SH-SY5Y (cell line): ENCODE measurements around the gene ALDH9A1.

Experiments used
- GATA2 ChIP-seq: IDR thresholded peaks from 2 replicates; pipeline ENCODE4 v1.6.1; 2011; ENCODE audit warnings: mild to moderate bottlenecking, low read depth, low read length
- GATA3 ChIP-seq: IDR thresholded peaks from 2 replicates; pipeline ENCODE4 v1.6.1; 2011; ENCODE audit warnings: low read depth, mild to moderate bottlenecking, low read length, moderate library complexity

DNA sequence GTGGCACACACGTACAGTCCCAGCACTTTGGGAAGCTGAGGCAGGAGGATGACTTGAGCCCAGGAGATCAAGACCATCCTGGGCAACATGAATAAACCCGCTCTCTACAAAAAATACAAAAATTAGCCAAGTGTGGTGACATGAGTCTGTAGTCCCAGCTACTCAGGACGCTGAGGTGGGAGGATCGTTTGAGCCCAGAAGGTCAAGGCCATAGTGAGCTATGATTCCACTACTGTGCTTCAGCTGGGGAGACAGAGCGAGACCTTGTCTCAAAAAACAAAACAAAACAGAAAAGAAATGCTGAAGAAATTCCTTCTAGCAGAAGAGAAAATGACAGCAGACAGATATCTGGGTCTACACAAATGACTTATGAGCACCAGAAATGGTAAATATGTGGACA lies 10.3 kb downstream of the ALDH9A1 start:
- TF ChIP-seq GATA2 (no peak), GATA3 (no peak)
